CD14-positive monocyte (primary cell): ENCODE measurements around the gene GALNT18. TPM values are rescaled to one million over a fixed set of nuclear protein-coding genes. Genes with fewer than 3 reads are reported as not detected.
A peak's percentile ranks its signal among the peaks of the same experiment; 100 is the strongest.

Source experiments
- DNase-seq, 3 donors: peaks; one replicate each; pipeline ENCODE4 v3.0.0-alpha.2; 2011 to 2022
- H2AFZ ChIP-seq: 2 replicates; pipeline ENCODE4 v1.6.0; 2012; ENCODE audit warnings: mild to moderate bottlenecking, low read depth, low read length, inconsistent platforms; ENCODE audit not compliant: insufficient read depth, poor library complexity, severe bottlenecking
- H3K27ac ChIP-seq, 2 donors: 1 replicate in 1 of 2; 2 replicates in 1 of 2; pipeline ENCODE4 v1.5.1; 2012 to 2013; ENCODE audit warnings: low read length in 2 of 2, control low read depth in 1 of 2, inconsistent platforms in 1 of 2, low read depth in 1 of 2, mild to moderate bottlenecking in 1 of 2
- H3K27me3 ChIP-seq, 2 donors: one replicate each; pipeline versions ENCODE4 v1.6.0 to v1.6.1; 2011 to 2013; ENCODE audit warnings: low read length in 2 of 2; ENCODE audit not compliant: control insufficient read depth in 2 of 2, insufficient read depth in 2 of 2
- H3K36me3 ChIP-seq, 2 donors: replicated peaks in 1 of 2; 1 replicate in 1 of 2; 2 replicates in 1 of 2; pipeline versions ENCODE4 v1.5.1 to v1.6.1; 2012 to 2013; ENCODE audit warnings: low read length in 2 of 2, control low read depth in 1 of 2, inconsistent platforms in 1 of 2, mild to moderate bottlenecking in 1 of 2; ENCODE audit not compliant: insufficient read depth in 2 of 2, control insufficient read depth in 1 of 2
- H3K4me1 ChIP-seq, 2 donors: 1 replicate in 1 of 2; 2 replicates in 1 of 2; pipeline versions ENCODE4 v1.5.1 to v1.6.1; 2012 to 2013; ENCODE audit warnings: low read length in 2 of 2, control low read depth in 1 of 2, inconsistent platforms in 1 of 2, mild to moderate bottlenecking in 1 of 2, moderate library complexity in 1 of 2; ENCODE audit not compliant: insufficient read depth in 2 of 2, control insufficient read depth in 1 of 2
- H3K4me2 ChIP-seq: replicated peaks from 2 replicates; pipeline ENCODE3; 2012; ENCODE audit warnings: low read length, moderate library complexity, mild to moderate bottlenecking; ENCODE audit not compliant: poor library complexity, severe bottlenecking; ENCODE audit errors: extremely low read depth
- H3K4me3 ChIP-seq, 3 experiments: fragments of 200-600 bp in 1 of 3; sonication (generic) in 1 of 3; replicated peaks in 1 of 3; 1 replicate in 2 of 3; 2 replicates in 1 of 3; pipeline ENCODE4 v1.5.1; 2011 to 2013; ENCODE audit warnings: low read length in 3 of 3, mild to moderate bottlenecking in 3 of 3, control low read depth in 2 of 3, low read depth in 2 of 3, inconsistent platforms in 1 of 3, moderate library complexity in 1 of 3
- H3K79me2 ChIP-seq: 2 replicates; pipeline ENCODE4 v1.6.0; 2012; ENCODE audit warnings: mild to moderate bottlenecking, control low read depth, inconsistent platforms, low read length, moderate library complexity; ENCODE audit not compliant: insufficient read depth
- H3K9ac ChIP-seq: 2 replicates; pipeline ENCODE4 v1.6.0; 2017; ENCODE audit warnings: low read length, mild to moderate bottlenecking; ENCODE audit not compliant: insufficient read depth, poor library complexity, severe bottlenecking
- H3K9me3 ChIP-seq, 2 donors: replicated peaks in 1 of 2; 1 replicate in 1 of 2; 2 replicates in 1 of 2; pipeline versions ENCODE4 v1.5.1 to v1.6.1; 2012 to 2013; ENCODE audit warnings: low read length in 2 of 2, control low read depth in 1 of 2; ENCODE audit not compliant: control insufficient read depth in 1 of 2, insufficient read depth in 1 of 2
- H4K20me1 ChIP-seq: 2 replicates; pipeline ENCODE4 v1.6.0; 2012; ENCODE audit warnings: mild to moderate bottlenecking, low read length, control low read depth, moderate library complexity; ENCODE audit not compliant: insufficient read depth
- H3K27ac Mint-ChIP-seq, 7 donors: one replicate each; pipeline ENCODE4 v1.8.0; 2020; ENCODE audit warnings: mild to moderate bottlenecking in 7 of 7, mixed read lengths in 7 of 7, moderate library complexity in 6 of 7, inconsistent platforms in 2 of 7
- H3K27me3 Mint-ChIP-seq, 3 donors: one replicate each; pipeline ENCODE4 v1.8.0; 2021 to 2022; ENCODE audit warnings: low read depth in 3 of 3, mild to moderate bottlenecking in 3 of 3, mixed read lengths in 3 of 3, moderate library complexity in 3 of 3, inconsistent platforms in 1 of 3
- H3K36me3 Mint-ChIP-seq, 2 donors: one replicate each; pipeline ENCODE4 v1.8.0; 2020; ENCODE audit warnings: mixed read lengths in 2 of 2, inconsistent platforms in 1 of 2, mild to moderate bottlenecking in 1 of 2
- H3K4me1 Mint-ChIP-seq: one replicate; pipeline ENCODE4 v1.8.0; 2020; ENCODE audit warnings: mild to moderate bottlenecking, mixed read lengths
- H3K4me3 Mint-ChIP-seq, 2 donors: one replicate each; pipeline ENCODE4 v1.8.0; 2020; ENCODE audit warnings: mild to moderate bottlenecking in 2 of 2, mixed read lengths in 2 of 2, moderate library complexity in 1 of 2
- H3K9me3 Mint-ChIP-seq, 7 donors: one replicate each; pipeline ENCODE4 v1.8.0; 2020 to 2022; ENCODE audit warnings: mixed read lengths in 7 of 7, mild to moderate bottlenecking in 6 of 7, moderate library complexity in 6 of 7, inconsistent platforms in 2 of 7
- CTCF ChIP-seq: fragments of 200-600 bp; IDR thresholded peaks from one replicate; pipeline ENCODE4 v1.8.0; 2022; ENCODE audit warnings: antibody characterized with exemption, mild to moderate bottlenecking
- WGBS: methylation state at CpG from one replicate; pipeline ENCODE4 v1.1.5; 2013; ENCODE audit warnings: missing lambda C conversion rate; ENCODE audit not compliant: insufficient coverage; 5-methylcytosine and 5-hydroxymethylcytosine counted together
- intact Hi-C, 2 donors: fragments of 100-400 bp; cut with micrococcal nuclease; formaldehyde crosslinking; loops; one replicate each; pipeline versions ENCODE4 v1.15.0 to v1.15.1; 2023
- polyA plus RNA-seq, 3 donors: library from polyadenylated mRNA; depleted of rRNA in 1 of 3; unstranded in 2 of 3; stranded (reverse) in 1 of 3; fragments of 300-500 nt in 2 of 3; fragments of >200 nt in 1 of 3; fragmentation: Illumina TruSeq in 2 of 3; gene quantifications; 1 replicate in 2 of 3; 2 replicates in 1 of 3; pipeline ENCODE4 v1.2.3, GENCODE V29; 2012 to 2021

The GALNT18 gene
- polyA plus RNA-seq, 3 donors: not detected

GRCh38 chr11:11467312-11467711, 154.5 kb downstream of the GALNT18 start:
- Mint-ChIP-seq H3K27me3 (peaks cover 3 to 13% (median 3%) of the 10 kb centered on the region in 3 donors), H3K4me1 (no peaks in the 10 kb centered on the region), H3K9me3 (peaks cover 0 to 2% (median 0%) of the 10 kb centered on the region in 7 donors), H3K4me3 (no peak overlapping the region), H3K36me3 (no peaks in the 10 kb centered on the region), H3K27ac (no peak overlapping the region)
- WGBS: 100% methylated on average over 1 of the region's 4 CpGs
- Histone ChIP-seq H3K27ac (no peak overlapping the region), H3K9me3 (no peaks in the 10 kb centered on the region), H3K36me3 (no peaks in the 10 kb centered on the region), H3K4me2 (no peak overlapping the region), H3K27me3 (no peaks in the 10 kb centered on the region), H3K79me2 (no peaks in the 10 kb centered on the region), H3K4me3 (no peak overlapping the region), H2AFZ (no peak overlapping the region), H3K9ac (no peak overlapping the region), H3K4me1 (no peaks in the 10 kb centered on the region), H4K20me1 (no peaks in the 10 kb centered on the region)
- intact Hi-C loops: no loop called here
- DNase-seq: no peak
- no peak for TF ChIP-seq CTCF

GRCh38 chr11:11464555-11464954, 157.2 kb downstream of the GALNT18 start:
- Histone ChIP-seq H3K4me3 (no peak overlapping the region), H4K20me1 (no peaks in the 10 kb centered on the region), H3K27me3 (no peaks in the 10 kb centered on the region), H3K36me3 (no peaks in the 10 kb centered on the region), H3K4me2 (no peak overlapping the region), H3K9ac (no peak overlapping the region), H3K27ac (no peak overlapping the region), H3K4me1 (no peaks in the 10 kb centered on the region), H3K79me2 (no peaks in the 10 kb centered on the region), H2AFZ (no peak overlapping the region), H3K9me3 (no peaks in the 10 kb centered on the region)
- H3K4me3 Mint-ChIP-seq: no peak overlapping the region
- no peaks in the 10 kb centered on the region for H3K4me1 Mint-ChIP-seq
- intact Hi-C loops: no loop called here
- DNase-seq: no peak
- 83% methylated on average over 1 of the region's 2 CpGs for WGBS
- no peak for TF ChIP-seq CTCF
- H3K9me3 Mint-ChIP-seq: peaks cover 0 to 3% (median 0%) of the 10 kb centered on the region in 7 donors
- H3K36me3 Mint-ChIP-seq: no peaks in the 10 kb centered on the region
- peak overlapping the region in 1 of 7 donors; percentile 33 for H3K27ac Mint-ChIP-seq
- H3K27me3 Mint-ChIP-seq: peaks cover 1 to 14% (median 3%) of the 10 kb centered on the region in 3 donors
